Left lung (tissue), 10 donors: ENCODE measurements around the gene NXPH4. TPM values are rescaled to one million over a fixed set of nuclear protein-coding genes. Genes with fewer than 3 reads are reported as not detected.
A peak's percentile ranks its signal among the peaks of the same experiment; 100 is the strongest.

ENCODE experiments used
- ATAC-seq: fragments of 200-7000 bp; cut with Tn5 transposase; one replicate; pipeline ENCODE4 v1.9.1; 2020; ENCODE audit warnings: moderate library complexity
- DNase-seq, 4 donors: peaks; one replicate each; pipeline ENCODE4 v3.0.0-alpha.2; 2013 to 2020
- H3K27ac ChIP-seq, 2 donors: fragments of 200-600 bp; sonication (generic) in 1 of 2; one replicate each; pipeline versions ENCODE4 v1.5.0 to v1.8.0; 2020 to 2021
- H3K27me3 ChIP-seq, 2 donors: fragments of 200-600 bp; sonication (generic) in 1 of 2; one replicate each; pipeline versions ENCODE4 v1.5.0 to v1.8.0; 2020 to 2021
- H3K36me3 ChIP-seq, 2 donors: fragments of 200-600 bp; sonication (generic) in 1 of 2; one replicate each; pipeline versions ENCODE4 v1.5.0 to v1.8.0; 2020 to 2021
- H3K4me1 ChIP-seq, 2 donors: fragments of 200-600 bp; one replicate each; pipeline ENCODE4 v1.8.0; 2021
- H3K4me3 ChIP-seq, 2 donors: fragments of 200-600 bp; sonication (generic) in 1 of 2; one replicate each; pipeline versions ENCODE4 v1.5.0 to v1.8.0; 2020 to 2021; ENCODE audit warnings: mild to moderate bottlenecking in 1 of 2
- H3K9me3 ChIP-seq, 2 donors: fragments of 200-600 bp; sonication (generic) in 1 of 2; one replicate each; pipeline versions ENCODE4 v1.5.0 to v1.8.0; 2020 to 2021
- intact Hi-C, 2 donors: fragments of 100-400 bp; cut with DNase I; formaldehyde crosslinking; loops; one replicate each; pipeline versions ENCODE4 v1.11.2 to v1.14.2; 2022
- polyA plus RNA-seq, 6 donors: library from polyadenylated mRNA; unstranded; fragments of 120-200 nt; gene quantifications; one replicate each; pipeline ENCODE4 v1.2.1, GENCODE V29; 2013; ENCODE audit not compliant: insufficient read length in 6 of 6
- total RNA-seq, 2 donors: library from RNA; stranded (reverse); fragmentation: NEBNext Ultra II Directional; extraction: Animal tissue kit (Norgen Biotek cat#: 25700); gene quantifications; one replicate each; pipeline ENCODE4 v1.2.1, GENCODE V29; 2021
- TF ChIP-seq, protein P1 (sequence below), 2 donors: fragments of 200-600 bp; sonication (generic) in 1 of 2; IDR thresholded peaks; one replicate each; pipeline versions ENCODE4 v1.5.0 to v1.8.0; 2021; ENCODE audit warnings: antibody characterized with exemption in 2 of 2
- donor health status: DM: no; HTN: yes; CAD: no.
- donor health status: DM: no; HTN: no; CAD: no.

The NXPH4 gene
- total and polyA plus RNA-seq, 8 donors: 0.67 to 1.7 (median 1.1) TPM

DNA sequence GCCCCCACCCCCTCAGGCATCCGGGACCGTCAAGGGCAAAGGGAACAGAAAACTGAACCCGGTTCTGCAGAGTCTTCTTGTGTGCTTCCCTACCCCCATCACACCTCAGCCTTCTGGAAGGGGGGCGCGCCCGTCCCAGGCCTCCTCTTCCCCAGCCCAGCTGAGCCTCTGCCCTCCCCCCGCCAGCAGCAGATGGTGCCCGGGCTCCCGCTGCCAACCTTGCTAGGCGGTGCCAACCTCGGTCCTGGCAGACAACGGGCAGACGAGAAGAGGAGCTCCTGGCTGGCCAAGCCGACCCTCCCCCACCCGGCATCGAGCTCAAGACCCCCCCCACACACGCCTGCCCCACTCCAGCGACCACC, 25.7 kb downstream of the NXPH4 start:
- Histone ChIP-seq H3K27ac (no peak overlapping the region), H3K9me3 (no peaks in the 10 kb centered on the region), H3K4me1 (peaks cover 38 to 68% of the 10 kb centered on the region in 2 donors), H3K36me3 (no peaks in the 10 kb centered on the region), H3K4me3 (no peak overlapping the region), H3K27me3 (peaks cover 45 to 78% of the 10 kb centered on the region in 2 donors)
- ATAC-seq (no peak), DNase-seq (peak in 1 of 4 donors; percentile 84)
- intact Hi-C loops: no loop called here
- TF ChIP-seq, protein P1, sequence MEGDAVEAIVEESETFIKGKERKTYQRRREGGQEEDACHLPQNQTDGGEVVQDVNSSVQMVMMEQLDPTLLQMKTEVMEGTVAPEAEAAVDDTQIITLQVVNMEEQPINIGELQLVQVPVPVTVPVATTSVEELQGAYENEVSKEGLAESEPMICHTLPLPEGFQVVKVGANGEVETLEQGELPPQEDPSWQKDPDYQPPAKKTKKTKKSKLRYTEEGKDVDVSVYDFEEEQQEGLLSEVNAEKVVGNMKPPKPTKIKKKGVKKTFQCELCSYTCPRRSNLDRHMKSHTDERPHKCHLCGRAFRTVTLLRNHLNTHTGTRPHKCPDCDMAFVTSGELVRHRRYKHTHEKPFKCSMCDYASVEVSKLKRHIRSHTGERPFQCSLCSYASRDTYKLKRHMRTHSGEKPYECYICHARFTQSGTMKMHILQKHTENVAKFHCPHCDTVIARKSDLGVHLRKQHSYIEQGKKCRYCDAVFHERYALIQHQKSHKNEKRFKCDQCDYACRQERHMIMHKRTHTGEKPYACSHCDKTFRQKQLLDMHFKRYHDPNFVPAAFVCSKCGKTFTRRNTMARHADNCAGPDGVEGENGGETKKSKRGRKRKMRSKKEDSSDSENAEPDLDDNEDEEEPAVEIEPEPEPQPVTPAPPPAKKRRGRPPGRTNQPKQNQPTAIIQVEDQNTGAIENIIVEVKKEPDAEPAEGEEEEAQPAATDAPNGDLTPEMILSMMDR (IDR thresholded peaks at IDR 0.05): no peak

DNA sequence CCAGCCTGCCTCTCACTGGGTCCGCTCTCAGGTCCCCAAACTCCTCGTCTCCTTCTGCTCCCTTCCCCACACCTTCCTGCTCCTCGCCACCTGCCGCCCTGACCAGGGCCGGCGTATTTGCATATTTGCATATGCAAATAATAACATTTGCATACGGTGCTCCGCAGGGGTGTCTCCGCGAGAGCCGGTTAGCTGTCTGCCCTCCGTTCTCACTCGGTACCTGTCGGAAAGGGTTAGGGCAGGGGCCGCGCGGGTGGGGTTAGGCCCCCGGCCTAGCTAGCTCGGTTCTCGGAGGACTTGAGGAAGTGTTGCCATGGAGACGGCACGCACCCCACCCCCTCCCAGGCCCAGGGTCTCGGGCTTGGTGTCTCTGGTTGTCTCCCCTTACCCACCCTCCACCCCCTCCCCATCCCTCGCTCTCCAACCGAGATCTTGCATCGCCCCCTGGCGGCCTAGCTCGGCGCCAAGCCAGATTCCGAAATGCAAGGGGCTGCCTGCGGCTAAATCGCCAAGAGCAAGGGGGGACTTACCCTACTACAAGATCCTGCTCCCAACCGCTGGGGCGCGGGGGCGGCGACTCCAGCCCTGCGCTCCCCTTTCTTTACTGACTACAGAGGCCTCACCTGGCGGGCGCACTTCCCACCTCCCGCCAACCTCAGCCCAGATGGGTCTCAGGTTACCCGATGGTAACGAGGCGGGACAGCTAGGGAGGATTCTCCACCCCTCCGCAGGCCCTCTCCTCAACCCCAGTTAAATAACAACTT, 26.3 kb downstream of the NXPH4 start:
- Histone ChIP-seq H3K9me3 (no peaks in the 10 kb centered on the region), H3K27ac (no peak overlapping the region), H3K36me3 (no peaks in the 10 kb centered on the region), H3K4me1 (peaks cover 37 to 64% of the 10 kb centered on the region in 2 donors), H3K27me3 (peaks cover 41 to 72% of the 10 kb centered on the region in 2 donors), H3K4me3 (peak overlapping the region; percentile 13 to 22)
- intact Hi-C loops: no loop called here
- DNase-seq (peak in 2 of 4 donors; percentile 78 to 85), ATAC-seq (peak; percentile 3)
- TF ChIP-seq, protein P1 (IDR thresholded peaks at IDR 0.05): peak; percentile 47 to 62

DNA sequence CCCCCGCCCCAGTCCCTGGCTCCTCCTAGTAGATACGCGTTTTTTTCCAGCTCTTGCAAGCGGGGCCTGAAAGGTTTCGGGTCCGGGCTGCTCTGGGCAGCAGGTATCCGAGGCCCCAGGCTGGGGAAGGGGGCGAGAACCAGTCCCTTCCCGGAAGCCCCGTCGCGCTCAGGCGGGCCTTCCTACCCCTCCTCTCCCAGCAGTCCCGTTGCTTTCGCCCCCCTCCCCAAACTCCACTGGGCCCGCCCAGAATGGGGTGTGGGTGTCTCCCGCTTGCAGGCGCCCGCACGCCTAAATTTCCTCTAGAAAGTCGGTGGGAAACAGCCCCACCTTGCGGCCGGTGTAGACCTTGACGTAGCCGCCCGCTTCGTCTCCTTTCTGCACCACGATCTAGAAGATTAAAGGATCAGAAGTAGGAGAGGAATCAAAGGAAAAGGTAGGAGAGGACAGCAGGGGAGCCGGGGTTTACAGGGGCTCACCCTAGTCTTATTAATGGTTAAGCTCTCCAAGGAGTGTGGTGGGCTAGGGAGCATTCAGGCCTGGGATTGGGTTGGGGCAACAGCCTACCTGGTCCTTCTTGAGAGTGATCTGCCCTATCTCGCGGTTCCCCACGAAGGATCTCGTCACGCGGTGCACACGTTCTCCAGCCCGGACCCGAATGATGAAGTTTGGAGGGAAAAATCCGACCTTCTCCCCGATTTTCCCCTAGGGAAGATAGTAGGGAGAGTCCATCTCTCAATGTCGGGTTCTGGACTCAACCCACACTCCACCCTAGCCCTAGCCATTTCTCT, 27.1 kb downstream of the NXPH4 start:
- Histone ChIP-seq H3K4me1 (peaks cover 28 to 55% of the 10 kb centered on the region in 2 donors), H3K27ac (no peak overlapping the region), H3K36me3 (no peaks in the 10 kb centered on the region), H3K9me3 (no peaks in the 10 kb centered on the region), H3K4me3 (peak overlapping the region; percentile 13 to 22), H3K27me3 (peaks cover 34 to 64% of the 10 kb centered on the region in 2 donors)
- intact Hi-C loops: no loop called here
- TF ChIP-seq, protein P1 (IDR thresholded peaks at IDR 0.05): peak; percentile 54 to 82
- peak; percentile 59 for ATAC-seq
- peak in 3 of 4 donors; percentile 76 to 92 (median 77) for DNase-seq

DNA sequence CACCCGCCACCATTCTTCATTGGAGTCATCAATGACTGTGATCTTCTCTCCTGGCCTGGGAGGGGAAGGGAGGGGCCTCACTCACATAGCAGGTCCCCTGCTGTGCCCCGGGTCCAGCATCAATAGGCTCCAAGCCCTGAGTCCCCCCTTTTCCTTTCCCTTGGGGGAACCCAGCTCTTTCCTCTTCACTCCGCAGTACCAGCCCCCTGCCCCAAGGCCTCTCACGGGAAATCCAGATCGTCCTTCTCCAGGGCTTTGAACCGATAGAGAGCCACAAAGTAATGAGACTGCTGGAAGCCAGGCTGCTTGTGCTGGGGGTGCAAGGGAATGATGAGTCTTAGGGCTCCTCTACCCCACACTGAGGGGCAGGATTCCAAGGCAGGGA, 27.7 kb downstream of the NXPH4 start:
- DNase-seq: no peak
- H3K27ac ChIP-seq: no peak overlapping the region
- no peaks in the 10 kb centered on the region for H3K36me3 ChIP-seq
- intact Hi-C loops: no loop called here
- peaks cover 34 to 58% of the 10 kb centered on the region in 2 donors for H3K27me3 ChIP-seq
- TF ChIP-seq, protein P1 (IDR thresholded peaks at IDR 0.05): no peak
- no peak for ATAC-seq
- H3K4me3 ChIP-seq: no peak overlapping the region
- H3K9me3 ChIP-seq: no peaks in the 10 kb centered on the region
- peaks cover 25 to 52% of the 10 kb centered on the region in 2 donors for H3K4me1 ChIP-seq

DNA sequence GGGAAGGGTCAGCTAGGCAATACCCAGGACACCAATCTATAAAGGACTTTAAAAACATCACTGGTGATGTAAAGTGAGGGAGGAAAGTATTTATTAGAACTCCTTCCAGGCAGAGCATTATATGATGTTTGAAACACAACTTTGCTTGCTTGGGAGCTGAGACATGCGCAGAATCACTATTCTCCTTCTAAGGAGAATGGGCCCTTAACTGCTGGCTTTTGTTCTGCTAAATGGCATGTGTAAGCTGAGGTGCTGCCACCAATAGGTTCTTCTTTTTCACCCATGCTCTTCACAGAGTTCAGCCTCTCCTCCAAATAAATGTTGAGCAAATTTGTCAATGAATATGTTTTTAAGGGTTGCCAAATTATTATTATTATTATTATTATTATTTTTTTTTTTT, 30.4 kb downstream of the NXPH4 start:
- DNase-seq: no peak
- H3K9me3 ChIP-seq: no peaks in the 10 kb centered on the region
- no peak overlapping the region for H3K27ac ChIP-seq
- no peaks in the 10 kb centered on the region for H3K36me3 ChIP-seq
- peaks cover 12 to 31% of the 10 kb centered on the region in 2 donors for H3K27me3 ChIP-seq
- ATAC-seq: no peak
- no peak overlapping the region for H3K4me3 ChIP-seq
- peaks cover 10 to 28% of the 10 kb centered on the region in 2 donors for H3K4me1 ChIP-seq
- intact Hi-C loops: no loop called here
- TF ChIP-seq, protein P1 (IDR thresholded peaks at IDR 0.05): no peak
